Measurements from ENCODE around the gene FBXL20. TPM values are rescaled to one million over a fixed set of nuclear protein-coding genes. Genes with fewer than 3 reads are reported as not detected.

The FBXL20 gene
- polyA plus RNA-seq, 1 donor (not counting 4 experiments of a cell fraction or from before 2014, with no cell fraction given), result 4.9 TPM

- no peak overlapping the region for H3K4me3 ChIP-seq (ENCODE audit: control insufficient read depth in 2 of 3, extremely low read depth in 1 of 3, insufficient read depth in 2 of 3, low read depth in 1 of 3, low read length in 3 of 3)
- peaks cover 67% of the 10 kb centered on the region for H3K27me3 ChIP-seq (ENCODE audit: control insufficient read depth, extremely low read depth, insufficient read depth, low read length)
- H3K9me1 ChIP-seq (ENCODE audit: control insufficient read depth, extremely low read depth, insufficient read depth, low read length), result no peaks in the 10 kb centered on the region
- no peaks in the 10 kb centered on the region for H3K79me2 ChIP-seq (ENCODE audit: control insufficient read depth, insufficient read depth, low read length)
- TF ChIP-seq CTCF (optimal IDR thresholded peaks at IDR 0.05 in 1 of 3, IDR thresholded peaks at IDR 0.05 in 1 of 3, conservative IDR thresholded peaks at IDR 0.05 in 1 of 3; ENCODE audit: extremely low read depth in 1 of 3, insufficient read depth in 2 of 3, low read length in 3 of 3) (no peak), EZH2 (IDR thresholded peaks at IDR 0.05; ENCODE audit: low read length) (no peak)
- no peaks in the 10 kb centered on the region for H3K4me1 ChIP-seq (ENCODE audit: control insufficient read depth, extremely low read depth, insufficient read depth, low read length)
- no peak overlapping the region for H3K4me2 ChIP-seq (ENCODE audit: control insufficient read depth, extremely low read depth, insufficient read depth, low read depth, low read length)
- dilution Hi-C loops (cut with MboI; ENCODE audit: extremely low pct_ligation_motif_present, low sequenced_read_pairs), result no loop called here
- H3K9ac ChIP-seq (ENCODE audit: control insufficient read depth, extremely low read depth, insufficient read depth, low read length), result no peak overlapping the region
- H2AFZ ChIP-seq (ENCODE audit: control insufficient read depth, low read length), result no peak overlapping the region
- H3K9me3 ChIP-seq (ENCODE audit: control insufficient read depth, low read depth, low read length), result no peaks in the 10 kb centered on the region
- H3K36me3 ChIP-seq (ENCODE audit: control insufficient read depth in 2 of 2, extremely low read depth in 1 of 2, insufficient read depth in 2 of 2, low read length in 2 of 2), result no peaks in the 10 kb centered on the region
- FAIRE-seq (no peak), DNase-seq (ENCODE audit: low read depth, low spot score) (no peak)
- H4K20me1 ChIP-seq (ENCODE audit: control insufficient read depth, extremely low read depth, insufficient read depth, low read length), result no peaks in the 10 kb centered on the region
- H3K27ac ChIP-seq (ENCODE audit: control insufficient read depth, insufficient read depth, low read length), result no peak overlapping the region
These were observed 179.3 kb downstream of the FBXL20 start for GRCh38 chr17:39222151-39222550.

GRCh38 chr17:39221572-39221971 is 179.9 kb downstream of the FBXL20 start:
- Histone ChIP-seq H3K4me2 (ENCODE audit: control insufficient read depth, extremely low read depth, insufficient read depth, low read depth, low read length) (no peak overlapping the region), H3K4me1 (ENCODE audit: control insufficient read depth, extremely low read depth, insufficient read depth, low read length) (no peaks in the 10 kb centered on the region), H3K27ac (ENCODE audit: control insufficient read depth, insufficient read depth, low read length) (no peak overlapping the region), H3K9ac (ENCODE audit: control insufficient read depth, extremely low read depth, insufficient read depth, low read length) (no peak overlapping the region), H2AFZ (ENCODE audit: control insufficient read depth, low read length) (no peak overlapping the region), H3K27me3 (ENCODE audit: control insufficient read depth, extremely low read depth, insufficient read depth, low read length) (peaks cover 61% of the 10 kb centered on the region), H3K36me3 (ENCODE audit: control insufficient read depth in 2 of 2, extremely low read depth in 1 of 2, insufficient read depth in 2 of 2, low read length in 2 of 2) (no peaks in the 10 kb centered on the region), H3K4me3 (ENCODE audit: control insufficient read depth in 2 of 3, extremely low read depth in 1 of 3, insufficient read depth in 2 of 3, low read depth in 1 of 3, low read length in 3 of 3) (no peak overlapping the region), H3K79me2 (ENCODE audit: control insufficient read depth, insufficient read depth, low read length) (no peaks in the 10 kb centered on the region), H4K20me1 (ENCODE audit: control insufficient read depth, extremely low read depth, insufficient read depth, low read length) (no peaks in the 10 kb centered on the region), H3K9me1 (ENCODE audit: control insufficient read depth, extremely low read depth, insufficient read depth, low read length) (no peaks in the 10 kb centered on the region), H3K9me3 (ENCODE audit: control insufficient read depth, low read depth, low read length) (no peaks in the 10 kb centered on the region)
- TF ChIP-seq EZH2 (IDR thresholded peaks at IDR 0.05; ENCODE audit: low read length), result no peak
- TF ChIP-seq CTCF (optimal IDR thresholded peaks at IDR 0.05 in 1 of 3, IDR thresholded peaks at IDR 0.05 in 1 of 3, conservative IDR thresholded peaks at IDR 0.05 in 1 of 3; ENCODE audit: extremely low read depth in 1 of 3, insufficient read depth in 2 of 3, low read length in 3 of 3), result no peak
- FAIRE-seq, result no peak
- no peak for DNase-seq (ENCODE audit: low read depth, low spot score)
- dilution Hi-C loops (cut with MboI; ENCODE audit: extremely low pct_ligation_motif_present, low sequenced_read_pairs), result no loop called here
